Tracheal epithelial cell (primary cell): ENCODE results near the gene GDNF. TPM values are rescaled to one million over a fixed set of nuclear protein-coding genes. Genes with fewer than 3 reads are reported as not detected.

ENCODE experiments used
- total RNA-seq: library from RNA; depleted of rRNA; stranded (reverse); fragments of >200 nt; gene quantifications from 2 replicates; pipeline ENCODE4 v1.2.1, GENCODE V29; 2014

GDNF gene
- under 0.01 TPM in 1 of 2 replicates, not detected in the other for total RNA-seq

GRCh38 chr5:37839407-37840052, at the start of gene GDNF:
Gene GDNF, minus strand, starts transcription at chr5:37840041. Its CDS starts 5,245 bp downstream, at chr5:37834796.

